MCF 10A (cell line): Measurements from ENCODE around the gene IFNLR1. TPM values are rescaled to one million over a fixed set of nuclear protein-coding genes. Genes with fewer than 3 reads are reported as not detected.
A peak's percentile ranks its signal among the peaks of the same experiment; 100 is the strongest.

ENCODE experiments used
- BruUV-seq: library from RNA; stranded (reverse); fragments of 400-500 nt; replicated peaks from 2 replicates; lab custom pipeline; 2021; lab: Mats Ljungman, UMichigan
- CTCF ChIA-PET: fragments of 300-600 bp; sonication (Branson Sonifier 250); formaldehyde crosslinking; extraction: SDS; loops from one replicate; lab custom pipeline; 2021; ENCODE audit warnings: antibody characterized with exemption, inconsistent platforms; lab: Yijun Ruan, JAX
- POLR2A ChIA-PET: fragments of 300-600, 350-650 bp; sonication (Branson Sonifier 250); formaldehyde crosslinking; extraction: SDS; loops from one replicate; lab custom pipeline; 2020; ENCODE audit warnings: antibody characterized with exemption, inconsistent platforms; lab: Yijun Ruan, JAX
- DNase-seq: peaks from one replicate; pipeline ENCODE4 v3.0.0-alpha.2; 2018; ENCODE audit not compliant: unreplicated experiment
- H3K27ac Mint-ChIP-seq: one replicate; pipeline ENCODE4 v1.8.0; 2022; ENCODE audit warnings: mild to moderate bottlenecking, low read depth, mixed read lengths; ENCODE audit not compliant: unreplicated experiment
- H3K27me3 Mint-ChIP-seq: one replicate; pipeline ENCODE4 v1.8.0; 2022; ENCODE audit warnings: mixed read lengths; ENCODE audit not compliant: insufficient read depth, unreplicated experiment
- H3K36me3 Mint-ChIP-seq: one replicate; pipeline ENCODE4 v1.8.0; 2022; ENCODE audit warnings: mild to moderate bottlenecking, moderate library complexity, mixed read lengths; ENCODE audit not compliant: insufficient read depth, unreplicated experiment
- H3K4me1 Mint-ChIP-seq: one replicate; pipeline ENCODE4 v1.8.0; 2022; ENCODE audit warnings: mixed read lengths; ENCODE audit not compliant: insufficient read depth, unreplicated experiment
- H3K4me3 Mint-ChIP-seq: one replicate; pipeline ENCODE4 v1.8.0; 2022; ENCODE audit warnings: mild to moderate bottlenecking, moderate library complexity, mixed read lengths; ENCODE audit not compliant: unreplicated experiment
- H3K9me3 Mint-ChIP-seq: one replicate; pipeline ENCODE4 v1.8.0; 2022; ENCODE audit warnings: mixed read lengths; ENCODE audit not compliant: unreplicated experiment
- CTCF ChIP-seq: fragments of 200-600 bp; IDR thresholded peaks from one replicate; pipeline ENCODE4 v1.8.0; 2022; ENCODE audit warnings: antibody characterized with exemption, mild to moderate bottlenecking; ENCODE audit not compliant: unreplicated experiment
- intact Hi-C: fragments of 100-400 bp; cut with micrococcal nuclease; formaldehyde crosslinking; loops from 2 replicates; pipeline ENCODE4 v1.14.1; 2022
- total RNA-seq: library from RNA; stranded (reverse); gene quantifications from 2 replicates; pipeline ENCODE4 v1.2.3, GENCODE V29; 2022

The IFNLR1 gene
- total RNA-seq, 1 experiment from 2014 or later: 0.19 TPM

DNA sequence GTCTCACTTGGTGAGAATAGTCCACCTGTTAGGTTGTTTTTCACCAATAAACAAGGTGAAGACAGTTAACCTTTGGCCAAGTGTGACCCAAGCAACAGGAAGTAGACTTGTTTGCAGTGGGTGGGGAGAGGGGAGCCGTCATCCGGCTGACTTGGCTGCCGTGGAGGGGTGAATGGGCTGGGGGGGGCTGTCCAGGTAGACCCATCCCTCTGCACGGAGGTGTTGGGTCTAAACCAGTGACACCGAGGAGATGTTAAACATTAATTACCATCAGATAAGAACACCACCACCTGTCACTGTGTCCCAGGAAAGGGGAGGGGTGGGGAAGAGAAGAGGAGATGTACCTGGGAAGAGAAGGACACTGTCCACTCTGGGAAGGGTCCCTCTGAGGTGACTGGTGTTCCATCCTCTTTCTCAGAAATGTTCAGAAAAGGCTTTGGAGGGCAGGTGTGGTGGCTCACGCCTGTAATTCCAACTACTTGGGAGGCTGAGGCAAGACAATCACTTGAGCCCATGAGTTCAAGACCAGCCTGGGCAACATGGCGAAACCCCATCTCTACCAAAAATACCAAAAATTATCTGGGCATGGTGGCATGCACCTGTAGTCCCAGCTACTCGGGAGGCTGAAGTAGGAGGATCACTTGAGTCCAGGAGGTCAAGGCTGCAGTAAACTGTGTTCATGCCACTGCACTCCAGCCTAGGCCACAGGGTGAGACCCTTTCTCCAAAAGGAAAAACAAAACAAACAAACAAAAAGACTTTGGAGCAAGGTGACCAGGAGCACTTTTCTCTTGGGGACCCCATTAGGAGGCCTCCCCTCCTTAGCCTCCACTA lies 68.5 kb downstream of the IFNLR1 start:
- peaks cover 27% of the 10 kb centered on the region for H3K4me1 Mint-ChIP-seq
- H3K36me3 Mint-ChIP-seq: no peaks in the 10 kb centered on the region
- H3K4me3 Mint-ChIP-seq: no peak overlapping the region
- no peaks in the 10 kb centered on the region for H3K27me3 Mint-ChIP-seq
- intact Hi-C loops: loop anchor here (10.0 kb wide), 1 partner anchor 164 kb away; the partner anchor contains the start of gene PNRC2
- H3K27ac Mint-ChIP-seq: peak overlapping the region; percentile 82
- ChIA-PET CTCF (interaction anchor here (0.7 to 1.7 kb wide), 5 partner anchors 32 to 307 kb away, joined by 3 to 7 read pairs (median 4); partner anchors contain the start of gene NIPAL3), POLR2A (interaction anchor here (0.8 to 3.6 kb wide), 4 partner anchors 9 to 397 kb away, joined by 3 to 26 read pairs (median 6); partner anchors contain the start of gene IL22RA1)
- BruUV-seq: no TSS peak
- DNase-seq: no peak
- no peak for TF ChIP-seq CTCF
- H3K9me3 Mint-ChIP-seq: no peaks in the 10 kb centered on the region

DNA sequence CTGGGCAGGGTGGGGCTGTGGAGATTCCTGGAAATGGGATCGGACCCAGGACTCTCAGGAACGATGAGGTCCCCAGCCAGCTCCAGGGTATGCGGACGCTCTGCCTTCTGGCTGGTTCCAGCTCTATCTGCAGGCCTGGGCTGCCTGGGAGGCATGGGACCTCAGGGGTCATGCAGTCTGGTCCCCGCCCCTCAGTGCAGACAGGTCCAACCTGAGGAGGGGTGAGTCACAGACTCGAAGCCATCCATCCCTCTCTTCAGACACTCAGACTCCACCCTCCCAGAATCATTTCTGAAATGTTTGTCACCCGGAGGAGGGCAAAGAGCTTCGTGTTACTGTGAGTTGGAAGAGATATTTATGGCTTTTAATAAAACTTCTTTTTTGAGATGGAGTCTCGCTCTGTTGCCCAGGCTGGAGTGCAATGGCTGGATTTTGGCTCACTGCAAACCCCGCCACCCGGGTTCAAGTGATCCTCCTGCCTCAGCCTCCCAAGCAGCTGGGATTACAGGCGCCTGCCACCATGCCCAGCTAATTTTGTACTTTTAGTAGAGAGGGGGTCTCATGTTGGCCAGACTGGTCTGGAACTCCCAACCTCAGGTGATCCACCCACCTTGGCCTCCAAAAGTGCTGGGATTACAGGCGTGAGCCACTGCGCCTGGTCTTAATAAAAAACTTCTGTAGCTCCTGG lies 69.2 kb downstream of the IFNLR1 start:
- intact Hi-C loops: loop anchor here (10.0 kb wide), 1 partner anchor 163 kb away; the partner anchor contains the start of gene PNRC2
- Mint-ChIP-seq H3K9me3 (no peaks in the 10 kb centered on the region), H3K27me3 (no peaks in the 10 kb centered on the region), H3K27ac (no peak overlapping the region), H3K4me1 (peaks cover 33% of the 10 kb centered on the region), H3K4me3 (no peak overlapping the region), H3K36me3 (no peaks in the 10 kb centered on the region)
- TF ChIP-seq CTCF: no peak
- ChIA-PET POLR2A (interaction anchor here (0.8 to 1.3 kb wide), 4 partner anchors 9 to 295 kb away, joined by 3 to 7 read pairs (median 4); partner anchors contain the start of gene STPG1), CTCF (interaction anchor here (0.6 to 1.7 kb wide), 5 partner anchors 33 to 306 kb away, joined by 3 to 4 read pairs (median 4); partner anchors contain the start of gene NIPAL3)
- BruUV-seq: no TSS peak
- peak; percentile 55 for DNase-seq

- no peak for TF ChIP-seq CTCF
- Mint-ChIP-seq H3K27ac (no peak overlapping the region), H3K4me3 (no peak overlapping the region), H3K4me1 (peaks cover 38% of the 10 kb centered on the region), H3K36me3 (no peaks in the 10 kb centered on the region), H3K9me3 (no peaks in the 10 kb centered on the region), H3K27me3 (no peaks in the 10 kb centered on the region)
- intact Hi-C loops: loop anchor here (10.0 kb wide), 1 partner anchor 162 kb away; the partner anchor contains the start of gene PNRC2
- no TSS peak for BruUV-seq
- ChIA-PET POLR2A (interaction anchor here (0.8 to 1.3 kb wide), 4 partner anchors 8 to 296 kb away, joined by 3 to 7 read pairs (median 4); partner anchors contain the start of gene STPG1), CTCF (interaction anchor here (0.6 to 1.7 kb wide), 3 partner anchors 34 to 274 kb away, joined by 3 to 4 read pairs (median 4); no protein-coding TSS in a partner anchor)
- no peak for DNase-seq
These were observed 70.0 kb downstream of the IFNLR1 start for GRCh38 chr1:24117132-24117531.
